RPMI7951 (cell line): ENCODE data around the gene SHMT2. TPM values are rescaled to one million over a fixed set of nuclear protein-coding genes. Genes with fewer than 3 reads are reported as not detected.

Experiments
- DNase-seq: peaks from one replicate; pipeline ENCODE4 v3.0.0-alpha.2; 2012; ENCODE audit warnings: low read depth
- total RNA-seq: library from RNA; depleted of rRNA; stranded (reverse); fragments of >200 nt; shearing (Covaris generic); gene quantifications from 2 replicates; pipeline ENCODE4 v1.2.3, GENCODE V29; 2014

SHMT2 gene
- total RNA-seq, 1 experiment from 2014 or later = 108 TPM

- DNase-seq = no peak
These were observed 32.6 kb upstream of the SHMT2 start for GRCh38 chr12:57196956-57197355.

- DNase-seq = no peak
These were observed 31.2 kb upstream of the SHMT2 start for GRCh38 chr12:57198329-57198728.

DNA sequence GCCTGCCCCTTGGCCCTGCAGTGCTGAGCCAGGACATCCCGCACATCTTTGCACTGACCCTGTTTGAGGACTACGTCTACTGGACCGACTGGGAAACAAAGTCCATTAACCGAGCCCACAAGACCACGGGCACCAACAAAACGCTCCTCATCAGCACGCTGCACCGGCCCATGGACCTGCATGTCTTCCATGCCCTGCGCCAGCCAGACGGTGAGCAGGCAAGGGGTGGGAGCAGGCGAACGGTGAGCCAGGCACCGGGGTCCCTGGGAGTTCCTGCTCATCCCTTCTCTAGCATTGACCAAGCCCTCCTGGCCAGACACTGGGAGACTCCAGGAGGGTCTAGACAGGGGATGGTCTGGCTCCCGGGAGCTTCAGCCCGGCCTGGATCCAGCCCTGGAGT is 30.3 kb upstream of the SHMT2 start:
- no peak for DNase-seq

DNA sequence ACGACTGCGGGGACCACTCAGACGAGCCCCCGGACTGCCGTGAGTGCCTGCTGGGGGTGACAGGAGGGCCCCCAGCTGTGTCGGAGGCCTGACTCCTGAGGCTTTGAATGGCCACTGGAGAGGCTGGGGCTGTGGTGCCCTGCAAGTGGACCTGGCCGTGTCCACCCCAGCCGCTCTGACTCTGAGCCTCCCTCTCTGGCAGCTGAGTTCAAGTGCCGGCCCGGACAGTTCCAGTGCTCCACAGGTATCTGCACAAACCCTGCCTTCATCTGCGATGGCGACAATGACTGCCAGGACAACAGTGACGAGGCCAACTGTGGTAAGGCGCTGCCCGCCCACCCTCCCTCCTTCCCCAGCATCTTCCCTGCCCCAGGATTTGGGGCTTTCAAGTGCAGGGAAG is 29.0 kb upstream of the SHMT2 start:
- DNase-seq = no peak

GRCh38 chr12:57201219-57201618 is 28.3 kb upstream of the SHMT2 start:
- no peak for DNase-seq

- DNase-seq = no peak
These were observed 27.9 kb upstream of the SHMT2 start for GRCh38 chr12:57201631-57202030.

DNA sequence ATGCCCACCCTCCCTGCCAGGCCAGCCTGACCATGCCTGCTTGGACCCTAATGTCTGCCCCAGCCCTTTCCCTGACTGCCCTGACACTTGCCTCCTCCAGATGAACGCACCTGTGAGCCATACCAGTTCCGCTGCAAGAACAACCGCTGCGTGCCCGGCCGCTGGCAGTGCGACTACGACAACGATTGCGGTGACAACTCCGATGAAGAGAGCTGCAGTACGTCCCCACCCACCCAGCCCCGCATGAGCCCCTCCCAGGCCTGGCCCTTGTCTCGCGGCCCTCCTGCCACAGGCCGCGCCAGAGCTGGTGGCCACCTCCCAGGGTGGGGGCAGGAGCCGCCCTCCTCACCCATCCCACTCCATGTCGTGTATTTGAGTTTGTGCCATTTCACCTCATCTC is 27.2 kb upstream of the SHMT2 start:
- no peak for DNase-seq

DNA sequence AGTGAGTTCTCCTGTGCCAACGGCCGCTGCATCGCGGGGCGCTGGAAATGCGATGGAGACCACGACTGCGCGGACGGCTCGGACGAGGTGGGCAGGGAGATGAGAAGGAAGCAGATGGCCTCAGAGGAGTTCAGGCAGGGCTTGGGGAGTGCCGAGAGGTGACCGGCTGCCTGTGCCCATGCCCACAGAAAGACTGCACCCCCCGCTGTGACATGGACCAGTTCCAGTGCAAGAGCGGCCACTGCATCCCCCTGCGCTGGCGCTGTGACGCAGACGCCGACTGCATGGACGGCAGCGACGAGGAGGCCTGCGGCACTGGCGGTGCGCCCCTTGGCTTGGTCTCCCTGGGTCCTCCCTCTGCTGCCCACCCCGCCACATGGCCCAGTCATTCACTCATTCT is 26.3 kb upstream of the SHMT2 start:
- no peak for DNase-seq

DNA sequence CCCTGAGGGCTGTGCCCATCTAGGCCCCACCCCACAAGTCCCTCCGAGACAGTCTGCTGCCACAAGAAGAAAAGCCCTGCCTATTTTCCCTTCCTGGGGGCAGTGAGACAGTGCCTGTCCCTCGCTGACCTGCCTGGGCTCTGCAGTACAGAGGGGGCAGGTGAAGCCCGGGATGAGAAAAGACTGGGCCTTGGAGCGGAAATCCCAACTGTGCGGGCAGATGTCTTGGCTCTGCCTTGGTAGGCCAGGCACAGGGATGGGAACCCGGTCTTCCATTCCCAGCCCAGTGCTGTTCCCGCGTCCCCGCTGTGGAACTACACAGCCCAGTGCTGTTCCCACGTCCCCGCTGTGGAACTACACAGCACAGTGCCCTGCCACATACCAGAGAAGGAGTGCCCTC is 25.7 kb upstream of the SHMT2 start:
- no peak for DNase-seq

DNA sequence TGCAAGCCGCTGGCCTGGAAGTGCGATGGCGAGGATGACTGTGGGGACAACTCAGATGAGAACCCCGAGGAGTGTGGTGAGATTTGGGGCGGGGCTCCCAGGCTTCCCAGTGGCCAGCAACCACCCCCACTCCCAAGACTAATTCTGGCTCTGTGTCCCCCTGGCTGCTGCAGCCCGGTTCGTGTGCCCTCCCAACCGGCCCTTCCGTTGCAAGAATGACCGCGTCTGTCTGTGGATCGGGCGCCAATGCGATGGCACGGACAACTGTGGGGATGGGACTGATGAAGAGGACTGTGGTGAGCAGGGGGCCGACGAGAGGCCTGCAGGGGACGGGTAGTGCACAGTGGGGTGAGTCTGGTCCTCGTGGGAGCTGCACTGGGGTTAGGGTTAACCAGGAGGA is 25.1 kb upstream of the SHMT2 start:
- no peak for DNase-seq

GRCh38 chr12:57205186-57205585 is 24.3 kb upstream of the SHMT2 start:
- no peak for DNase-seq

GRCh38 chr12:57205931-57206330 is 23.6 kb upstream of the SHMT2 start:
- DNase-seq = no peak

GRCh38 chr12:57207731-57208630 is 21.5 kb upstream of the SHMT2 start:
- no peak for DNase-seq

DNA sequence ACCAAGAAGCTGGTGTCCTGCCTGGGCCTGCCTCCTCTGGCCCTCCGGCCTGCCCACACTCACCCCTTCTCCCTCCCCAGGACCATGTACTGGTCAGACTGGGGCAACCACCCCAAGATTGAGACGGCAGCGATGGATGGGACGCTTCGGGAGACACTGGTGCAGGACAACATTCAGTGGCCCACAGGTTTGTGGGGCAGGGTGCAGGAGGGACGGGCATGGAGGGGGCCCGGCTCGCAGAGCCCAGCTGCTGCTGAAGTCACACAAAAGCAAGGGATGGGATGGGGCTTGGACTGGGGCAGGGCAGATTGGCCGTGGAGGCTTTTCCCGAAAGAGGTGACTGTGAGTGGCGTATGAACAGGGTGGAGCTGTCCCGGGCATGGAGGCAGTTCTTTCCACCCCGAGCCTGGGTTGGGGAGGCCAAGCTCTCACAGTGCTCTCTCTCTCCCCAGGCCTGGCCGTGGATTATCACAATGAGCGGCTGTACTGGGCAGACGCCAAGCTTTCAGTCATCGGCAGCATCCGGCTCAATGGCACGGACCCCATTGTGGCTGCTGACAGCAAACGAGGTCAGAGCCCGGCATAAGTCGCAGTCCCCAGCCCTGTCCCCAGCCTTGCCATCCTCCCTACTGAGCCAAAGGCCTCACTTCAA is 20.8 kb upstream of the SHMT2 start:
- no peak for DNase-seq

GRCh38 chr12:57209916-57210315 is 19.6 kb upstream of the SHMT2 start:
- DNase-seq = no peak

DNA sequence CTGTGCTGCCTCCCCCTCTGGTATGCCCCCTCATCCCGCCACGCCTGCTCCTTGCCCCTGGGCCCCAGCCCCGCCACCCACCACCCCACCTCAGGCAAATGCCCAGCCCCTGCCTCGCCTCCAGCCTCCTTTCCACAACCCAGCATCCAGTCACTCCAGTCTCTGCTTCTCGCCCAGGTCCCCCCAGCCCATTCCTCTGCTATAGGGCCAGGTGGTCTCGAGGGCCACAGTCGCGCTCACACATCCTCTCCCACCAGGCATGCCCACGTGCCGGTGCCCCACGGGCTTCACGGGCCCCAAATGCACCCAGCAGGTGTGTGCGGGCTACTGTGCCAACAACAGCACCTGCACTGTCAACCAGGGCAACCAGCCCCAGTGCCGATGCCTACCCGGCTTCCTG is 19.1 kb upstream of the SHMT2 start:
- DNase-seq = no peak

DNA sequence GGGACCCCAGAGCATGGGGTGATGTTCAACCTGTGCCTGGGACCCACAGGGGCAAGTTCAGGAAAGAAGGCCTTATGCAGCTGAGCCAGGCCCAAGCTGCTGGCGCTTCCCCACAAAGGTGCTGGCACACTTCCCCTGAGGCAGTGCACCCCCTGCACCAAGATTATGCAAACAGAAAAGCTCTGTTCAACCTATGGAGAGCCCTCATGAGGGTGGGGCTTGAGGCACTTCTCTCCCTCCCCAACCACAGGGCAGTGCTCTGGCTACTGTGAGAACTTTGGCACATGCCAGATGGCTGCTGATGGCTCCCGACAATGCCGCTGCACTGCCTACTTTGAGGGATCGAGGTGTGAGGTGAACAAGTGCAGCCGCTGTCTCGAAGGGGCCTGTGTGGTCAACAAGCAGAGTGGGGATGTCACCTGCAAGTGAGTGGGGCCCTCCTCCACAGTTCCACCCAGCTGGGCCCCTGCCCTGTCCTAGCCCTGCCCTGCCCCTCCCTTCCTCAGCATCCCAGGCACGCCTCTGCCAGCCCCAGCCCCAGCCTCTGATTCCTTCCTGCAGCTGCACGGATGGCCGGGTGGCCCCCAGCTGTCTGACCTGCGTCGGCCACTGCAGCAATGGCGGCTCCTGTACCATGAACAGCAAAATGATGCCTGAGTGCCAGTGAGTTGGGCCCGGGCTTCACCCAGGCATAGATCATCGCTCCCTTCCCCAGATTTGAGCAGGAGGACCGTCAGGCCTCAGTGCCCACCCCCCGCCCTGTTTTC is 18.4 kb upstream of the SHMT2 start:
- no peak for DNase-seq

- DNase-seq = no peak
These were observed 17.5 kb upstream of the SHMT2 start for GRCh38 chr12:57211791-57212700.

- DNase-seq = no peak
These were observed 16.8 kb upstream of the SHMT2 start for GRCh38 chr12:57212701-57213057.

DNA sequence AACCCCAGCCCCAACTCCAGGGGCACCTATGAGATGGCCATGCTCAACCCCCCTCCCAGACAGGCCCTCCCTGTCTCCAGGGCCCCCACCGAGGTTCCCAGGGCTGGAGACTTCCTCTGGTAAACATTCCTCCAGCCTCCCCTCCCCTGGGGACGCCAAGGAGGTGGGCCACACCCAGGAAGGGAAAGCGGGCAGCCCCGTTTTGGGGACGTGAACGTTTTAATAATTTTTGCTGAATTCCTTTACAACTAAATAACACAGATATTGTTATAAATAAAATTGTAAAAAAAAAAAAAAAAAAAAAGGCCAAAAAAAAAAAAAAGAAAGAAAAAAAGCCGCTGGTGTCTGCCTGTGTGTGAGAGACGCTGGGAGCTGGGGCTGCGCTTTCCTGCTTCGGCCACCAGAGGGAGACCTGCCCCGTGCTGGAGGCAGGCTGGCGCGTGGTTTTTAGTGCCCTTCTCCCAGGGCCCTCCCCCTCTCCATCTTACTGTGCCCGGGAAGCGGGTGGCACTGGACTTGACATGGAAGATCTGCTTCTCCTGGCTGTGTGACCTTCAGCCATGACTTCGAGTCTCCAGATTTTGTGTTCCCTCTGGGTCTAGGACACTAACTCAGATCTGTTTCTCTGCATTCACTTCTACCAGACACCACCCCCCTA is 16.3 kb upstream of the SHMT2 start:
- DNase-seq = peak; percentile 75

DNA sequence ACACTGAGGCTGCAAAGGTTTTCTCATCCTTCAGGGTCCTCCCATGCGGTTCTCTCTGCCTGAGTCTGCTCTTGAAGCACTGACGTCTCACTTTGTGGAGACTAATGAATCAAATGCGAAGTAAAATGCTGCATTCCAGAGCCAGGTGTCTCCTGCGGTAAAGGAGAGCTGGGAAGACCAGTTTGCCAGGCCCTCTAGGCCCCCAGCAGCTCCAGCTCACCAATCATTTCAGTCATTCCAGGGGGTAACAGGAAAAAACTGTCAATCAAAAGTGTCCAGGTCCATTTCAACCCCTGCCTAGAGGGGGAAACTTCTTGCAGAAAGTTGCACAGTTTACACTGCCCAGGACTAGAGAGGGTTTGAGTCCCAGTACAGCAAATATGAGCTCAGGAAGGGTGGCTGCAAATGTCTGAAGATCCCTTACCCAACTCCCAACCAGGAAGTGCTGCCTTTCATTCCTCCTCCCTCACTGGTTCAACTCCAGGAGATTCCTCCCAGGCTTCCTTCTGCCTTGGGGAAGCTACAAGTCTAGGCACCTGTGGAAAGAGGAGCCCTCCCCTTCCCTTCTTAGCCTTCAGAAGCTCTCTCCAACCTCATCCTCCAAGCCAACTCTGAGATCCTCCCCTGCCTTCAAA is 15.6 kb upstream of the SHMT2 start:
- DNase-seq = no peak
